ENCODE results near the gene CD48.
A peak's percentile ranks its signal among the peaks of the same experiment; 100 is the strongest.
"Not testable (repeated sequence)": the region's sequence is repeated elsewhere in the genome, so short reads cannot be mapped to it uniquely, and the experiment has no call there.

The CD48 gene

DNA sequence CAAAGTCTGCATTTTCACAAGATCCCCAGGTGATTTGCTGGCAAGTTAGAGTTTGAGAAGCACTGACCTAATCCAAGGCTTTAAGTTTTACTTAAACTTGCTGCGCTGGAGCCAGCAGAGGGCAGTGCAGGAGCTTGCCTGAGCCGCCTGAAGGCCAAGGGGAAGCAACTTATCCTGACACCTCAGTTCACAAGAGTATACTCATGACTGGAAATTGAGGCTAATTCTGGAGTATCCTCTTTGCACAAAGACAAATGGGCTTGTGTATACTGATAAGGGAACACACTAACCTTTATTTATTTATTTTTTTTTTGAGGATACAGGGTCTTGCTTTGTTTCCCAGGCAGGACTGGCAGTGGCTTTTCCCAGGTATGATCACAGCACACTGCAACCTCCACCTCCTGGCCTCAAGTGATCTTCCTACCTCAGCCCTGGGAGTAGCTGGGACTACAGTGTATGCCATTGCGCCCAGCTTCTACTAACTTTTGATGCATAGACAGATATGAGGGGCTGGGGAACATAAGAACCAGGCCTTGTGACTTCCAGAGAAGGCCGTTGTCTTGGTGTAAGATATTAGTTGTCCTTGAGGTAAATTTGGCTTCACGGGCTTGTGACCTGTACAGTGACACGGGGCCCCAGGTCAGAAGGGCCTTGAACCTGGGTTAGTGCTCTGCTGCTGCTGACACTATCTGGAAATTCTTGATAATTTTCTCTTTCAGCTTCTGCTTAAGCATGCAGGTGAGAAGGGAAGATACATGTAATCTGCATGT lies 35.8 kb downstream of the CD48 start:
- peak; percentile 45 for DNase-seq

DNA sequence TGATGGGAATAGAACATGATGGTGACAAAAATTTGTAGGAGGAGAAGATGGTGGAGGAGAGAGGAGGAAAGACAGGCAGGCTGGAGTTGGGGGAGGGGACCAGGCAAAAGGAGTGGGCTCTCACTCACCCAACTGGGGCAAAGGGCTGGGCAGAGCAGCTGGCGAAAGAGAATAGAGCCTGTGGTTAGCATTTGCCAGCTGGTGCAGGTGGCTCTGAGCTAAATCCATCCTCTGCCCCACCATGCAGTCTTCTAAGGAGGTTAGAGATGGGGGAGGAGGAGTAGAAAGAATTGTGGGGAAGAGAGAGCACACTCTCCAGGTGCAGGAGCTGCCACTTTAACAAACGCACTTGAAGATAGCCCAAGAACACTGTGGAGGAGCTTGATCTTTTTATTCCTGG lies 37.2 kb downstream of the CD48 start:
- no peak for DNase-seq

DNA sequence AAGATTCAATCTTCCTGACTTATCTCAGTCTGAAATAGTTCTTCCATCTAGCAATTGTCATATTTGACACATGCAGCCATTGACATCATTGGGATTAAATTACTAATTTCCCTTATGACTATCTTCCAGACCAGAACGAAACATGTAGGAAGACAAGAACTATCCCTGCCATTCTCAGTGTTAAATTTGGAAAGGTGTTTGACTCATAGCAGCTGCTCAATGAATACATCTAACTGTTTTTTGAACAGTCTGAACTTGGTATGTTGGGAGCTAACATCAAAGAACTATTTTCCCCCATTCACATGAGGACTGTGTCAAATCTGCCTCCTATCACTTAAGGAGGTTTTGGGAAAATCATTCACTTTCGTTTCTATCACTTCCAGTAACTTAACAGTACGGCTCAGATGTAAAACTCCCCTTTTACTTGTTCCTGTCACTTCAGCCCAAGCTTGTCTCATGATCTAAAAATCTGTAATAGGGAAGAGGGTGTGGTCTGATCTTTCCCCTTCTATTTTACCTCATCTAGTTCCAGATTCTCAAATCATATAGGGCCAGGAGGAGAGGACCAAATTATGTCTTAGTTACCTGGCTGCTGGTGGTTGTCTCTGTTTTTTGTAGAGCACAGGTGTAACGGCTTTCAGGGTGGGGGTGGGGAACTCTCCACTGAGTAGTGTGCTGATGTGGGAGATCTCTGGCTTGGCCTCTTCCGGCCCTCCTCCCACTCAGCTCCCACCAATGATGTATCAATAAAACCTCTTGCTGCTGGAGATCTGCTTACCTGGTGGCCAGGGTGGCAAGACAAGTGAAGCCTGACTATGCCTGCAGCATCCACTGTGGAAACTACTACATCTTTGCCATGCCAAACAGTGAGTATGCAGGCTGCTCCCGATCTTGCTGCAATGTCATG lies 38.6 kb downstream of the CD48 start:
- DNase-seq: no peak

DNA sequence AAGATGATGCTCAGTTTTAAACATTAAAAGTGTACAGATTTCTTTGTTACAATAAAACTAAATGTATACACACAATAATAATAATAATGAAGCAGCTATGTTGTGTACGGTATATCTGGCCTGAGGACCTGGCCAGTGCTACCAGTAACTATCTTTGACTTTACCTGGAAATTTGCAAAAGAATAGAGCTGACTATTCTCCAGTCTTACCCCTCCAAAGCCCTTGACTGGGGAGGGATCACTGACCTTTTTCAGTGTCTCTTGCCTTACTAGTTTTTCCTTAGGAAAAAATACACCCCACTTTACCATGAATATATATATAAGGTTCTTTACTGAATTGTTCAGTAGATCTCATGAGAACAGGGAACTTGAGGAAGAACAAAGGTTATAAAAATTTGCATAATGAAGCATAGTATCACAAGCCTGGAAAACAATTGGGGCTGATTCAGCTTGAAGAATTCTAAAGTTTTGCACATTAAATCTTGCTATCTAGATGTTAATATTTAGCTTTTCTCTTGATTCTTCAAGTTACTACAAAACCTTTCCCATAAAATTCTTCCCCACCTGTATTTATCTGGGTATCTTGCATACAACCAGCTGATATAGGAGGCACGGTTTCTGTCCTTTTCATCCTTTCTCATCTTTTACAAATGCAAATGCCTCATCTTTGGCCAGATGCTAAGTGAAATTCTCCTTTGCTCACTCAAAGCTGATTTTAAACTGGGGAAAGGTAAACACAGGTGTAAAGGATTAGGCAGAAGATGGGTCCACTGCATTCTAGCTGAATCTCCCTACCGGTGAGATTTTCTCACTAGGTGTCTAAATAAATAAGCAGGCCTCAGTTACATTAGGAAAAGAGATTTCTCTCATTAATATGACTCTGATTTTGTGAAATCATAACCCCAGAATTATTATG lies 39.8 kb downstream of the CD48 start:
- no peak for DNase-seq

DNA sequence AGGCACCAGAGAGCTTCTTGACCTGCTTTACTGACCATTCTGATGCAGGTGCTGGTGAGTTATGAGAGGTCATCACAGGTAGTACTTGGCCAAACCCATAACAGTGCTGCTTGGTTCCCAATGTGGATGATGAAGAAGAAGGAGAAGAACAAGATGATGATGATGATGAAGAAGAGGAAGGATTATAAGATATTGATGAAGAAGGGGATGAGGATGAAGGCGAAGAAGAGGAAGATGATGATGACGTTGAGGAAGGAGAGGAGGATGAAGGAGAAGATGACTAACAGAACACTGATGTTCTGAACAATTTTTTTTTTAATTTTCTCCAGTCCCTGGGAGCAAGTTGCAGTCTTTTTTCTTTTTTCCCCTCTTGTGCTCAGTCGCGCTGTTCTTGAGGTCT lies 40.9 kb downstream of the CD48 start:
- DNase-seq: no peak

DNA sequence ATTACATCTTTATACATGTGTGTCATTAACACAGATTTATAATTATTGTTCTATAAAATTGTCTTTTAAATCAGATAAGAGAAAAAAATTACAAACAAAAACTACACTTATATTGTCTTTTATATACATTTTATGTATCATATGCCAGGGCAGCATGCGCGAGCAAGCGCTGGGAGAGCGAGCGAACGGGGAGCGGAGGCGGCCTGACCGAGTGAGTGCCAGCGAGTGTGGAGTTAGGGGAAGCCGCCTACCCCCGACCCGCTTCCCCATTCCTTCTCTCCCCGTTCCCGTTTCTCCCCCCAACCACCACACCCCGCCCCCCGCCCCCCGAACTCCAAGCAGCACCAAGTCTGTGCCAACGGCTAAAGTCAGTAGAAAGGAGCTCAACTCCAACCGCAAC lies 41.8 kb downstream of the CD48 start:
- DNase-seq: no peak

DNA sequence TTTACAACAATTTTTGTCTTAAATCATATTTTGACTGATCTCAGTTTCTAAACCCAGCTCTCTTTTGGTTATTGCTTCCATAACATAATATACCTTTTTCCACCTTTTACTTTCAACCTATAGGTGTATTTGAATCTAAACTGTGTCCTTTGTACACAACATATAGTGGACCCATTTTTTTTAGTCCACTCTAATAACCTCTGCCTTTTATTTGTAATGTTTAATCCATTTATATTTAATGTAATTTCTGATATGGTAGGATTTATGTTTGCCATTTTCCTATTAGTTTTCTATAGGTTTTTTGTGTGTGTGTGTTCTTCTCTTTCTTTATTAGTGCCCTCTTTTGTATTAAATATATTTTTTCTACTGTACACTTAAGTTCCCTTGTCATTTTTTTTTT lies 42.3 kb downstream of the CD48 start:
- no peak for DNase-seq

DNA sequence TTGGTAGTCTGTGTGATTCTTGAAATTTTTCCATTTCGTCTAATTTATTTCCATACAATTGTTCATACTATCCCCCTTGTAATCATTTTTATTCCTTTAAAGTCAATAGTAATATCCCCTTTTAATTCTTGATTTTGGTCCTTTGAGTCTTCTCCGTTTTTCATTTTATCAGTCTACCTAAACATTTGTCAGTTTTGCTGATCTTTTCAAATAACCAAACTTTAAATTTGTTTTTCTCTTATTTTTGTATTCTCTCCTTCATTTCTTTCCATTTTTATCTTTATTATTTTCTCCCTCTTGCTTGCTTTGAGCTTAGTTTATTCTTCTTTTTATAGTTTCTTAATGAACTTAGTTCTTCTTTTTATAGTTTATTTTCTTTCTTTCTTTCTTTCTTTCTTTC lies 43.7 kb downstream of the CD48 start:
- no peak for DNase-seq

DNA sequence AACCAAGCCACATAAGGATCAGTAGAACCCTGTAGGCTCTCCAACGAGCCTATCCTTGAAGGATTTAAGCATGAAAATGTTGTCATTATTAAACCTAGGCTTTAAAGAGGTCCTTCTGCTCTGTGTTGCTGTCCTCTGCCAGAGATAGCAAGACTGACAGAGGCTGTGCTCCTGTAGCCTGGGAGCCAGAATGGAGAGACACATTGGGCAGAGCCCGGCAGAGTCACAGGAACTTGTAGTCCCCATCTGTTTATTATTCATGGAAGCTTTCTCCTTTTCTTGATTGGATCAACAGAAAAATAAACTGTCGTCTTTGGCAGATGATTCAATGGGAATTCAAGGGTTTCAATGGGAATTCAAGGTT lies 45.6 kb downstream of the CD48 start:
- DNase-seq: no peak

DNA sequence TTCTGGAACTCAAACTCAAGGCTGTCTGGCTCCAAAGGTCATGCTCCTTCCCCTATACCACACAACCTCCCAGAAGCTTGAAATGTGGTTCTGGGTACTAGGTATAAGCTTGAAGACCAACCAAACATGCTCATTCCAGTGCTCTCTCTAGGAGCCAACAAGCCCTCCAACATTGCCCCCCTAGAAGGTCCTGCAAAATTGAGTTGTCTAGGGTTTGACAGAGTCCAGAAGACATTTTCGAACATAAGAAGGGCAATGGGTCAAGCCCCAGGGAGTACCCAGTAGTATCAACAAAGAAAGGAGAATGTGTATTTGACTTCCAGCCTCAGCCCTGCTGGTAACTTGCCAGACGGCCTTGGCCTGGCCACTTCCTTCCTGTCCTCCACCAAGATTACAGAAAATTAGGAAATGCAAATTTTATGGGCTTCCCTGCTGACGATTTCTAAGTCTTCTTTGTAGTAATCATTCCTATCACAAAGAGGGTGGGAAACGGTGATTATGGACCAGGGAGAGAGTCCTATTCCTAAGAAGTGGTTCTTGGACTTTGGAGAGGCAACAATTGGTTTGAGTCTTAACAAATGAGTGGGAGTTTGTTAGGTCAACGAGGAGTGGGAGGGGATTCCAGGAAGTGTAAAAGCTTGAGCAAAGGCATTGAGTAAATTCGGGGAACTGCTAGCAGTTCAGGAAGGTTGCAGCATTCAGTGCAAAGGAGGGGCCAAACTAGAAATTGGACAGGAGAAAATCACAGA lies 46.1 kb downstream of the CD48 start:
- DNase-seq: no peak

DNA sequence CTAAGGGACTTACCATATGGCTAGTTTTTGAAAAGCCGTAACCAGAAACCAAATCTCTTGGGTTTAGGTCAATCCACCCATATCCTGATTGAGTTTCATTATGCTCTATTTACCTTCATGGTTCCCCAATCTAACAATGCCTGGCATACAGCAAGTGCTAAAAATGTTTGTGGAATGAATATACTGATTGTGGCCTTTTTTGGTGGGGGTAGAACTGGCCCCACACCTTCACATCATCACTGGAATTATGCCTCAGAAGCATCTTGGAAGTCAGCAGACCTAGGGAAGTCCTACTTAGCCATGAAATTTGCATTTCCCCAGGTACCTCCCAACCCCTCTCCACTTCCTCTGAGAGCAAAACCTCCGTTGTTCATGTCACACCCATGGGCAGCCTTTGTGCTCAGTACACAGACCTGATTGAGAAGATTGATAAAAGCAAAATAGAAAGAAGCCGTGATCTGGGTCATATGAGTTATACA lies 47.0 kb downstream of the CD48 start:
- DNase-seq: no peak

DNA sequence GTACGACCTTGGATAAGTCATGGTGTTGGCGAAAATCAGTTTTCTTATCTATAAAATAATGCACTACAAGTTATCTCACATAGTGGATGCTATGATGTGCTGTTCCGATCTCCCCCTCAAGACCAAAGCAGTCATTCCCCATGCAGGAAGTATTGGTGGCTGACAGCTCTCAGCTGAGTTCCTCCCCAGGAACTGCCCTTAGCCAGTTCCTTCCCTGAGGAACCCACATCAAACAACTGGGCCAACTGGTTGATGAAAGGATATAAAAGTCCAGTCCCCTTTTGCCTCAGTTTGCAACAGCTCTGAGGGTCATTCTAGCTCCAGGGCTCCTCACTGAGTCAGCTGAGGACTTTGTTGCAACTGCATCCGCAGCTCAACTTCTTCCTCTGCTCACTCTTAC lies 48.7 kb downstream of the CD48 start:
- no peak for DNase-seq

DNA sequence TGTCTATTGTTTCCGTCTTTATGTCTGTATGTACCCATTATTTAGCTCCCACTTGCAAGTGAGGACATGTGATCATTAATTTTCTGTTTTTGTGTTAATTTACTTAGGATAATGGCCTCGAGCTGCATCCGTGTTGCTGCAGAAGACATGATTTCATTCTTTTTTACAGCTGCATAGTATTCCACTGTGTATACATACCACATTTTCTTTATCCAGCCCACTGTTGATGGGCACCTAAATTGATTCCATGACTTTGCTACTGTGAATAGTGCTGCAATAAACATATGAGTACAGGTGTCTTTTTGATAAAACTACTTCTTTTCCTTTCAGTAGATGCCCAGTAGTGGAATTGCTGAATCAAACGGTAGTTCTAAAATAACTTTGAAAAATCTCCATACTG lies 52.1 kb downstream of the CD48 start:
- no peak for DNase-seq

DNA sequence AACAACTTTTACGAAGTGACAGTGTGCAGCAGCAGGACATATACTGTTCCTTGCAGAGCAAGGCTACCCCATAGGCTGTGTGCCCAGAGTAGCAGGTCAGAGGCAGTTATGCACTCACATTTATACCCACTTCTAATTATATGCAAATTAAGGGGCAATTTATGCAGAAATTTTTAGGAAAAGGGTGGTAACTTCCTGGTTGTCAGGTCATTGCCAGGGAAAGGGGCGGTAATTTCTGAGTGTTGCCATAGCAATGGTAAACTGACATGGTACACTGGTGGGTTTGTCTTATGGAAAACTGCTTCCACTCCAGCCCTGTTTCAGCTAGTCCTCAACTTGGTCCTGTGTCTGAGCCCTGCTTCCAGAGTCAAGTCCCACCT lies 52.8 kb downstream of the CD48 start:
- no peak for DNase-seq

DNA sequence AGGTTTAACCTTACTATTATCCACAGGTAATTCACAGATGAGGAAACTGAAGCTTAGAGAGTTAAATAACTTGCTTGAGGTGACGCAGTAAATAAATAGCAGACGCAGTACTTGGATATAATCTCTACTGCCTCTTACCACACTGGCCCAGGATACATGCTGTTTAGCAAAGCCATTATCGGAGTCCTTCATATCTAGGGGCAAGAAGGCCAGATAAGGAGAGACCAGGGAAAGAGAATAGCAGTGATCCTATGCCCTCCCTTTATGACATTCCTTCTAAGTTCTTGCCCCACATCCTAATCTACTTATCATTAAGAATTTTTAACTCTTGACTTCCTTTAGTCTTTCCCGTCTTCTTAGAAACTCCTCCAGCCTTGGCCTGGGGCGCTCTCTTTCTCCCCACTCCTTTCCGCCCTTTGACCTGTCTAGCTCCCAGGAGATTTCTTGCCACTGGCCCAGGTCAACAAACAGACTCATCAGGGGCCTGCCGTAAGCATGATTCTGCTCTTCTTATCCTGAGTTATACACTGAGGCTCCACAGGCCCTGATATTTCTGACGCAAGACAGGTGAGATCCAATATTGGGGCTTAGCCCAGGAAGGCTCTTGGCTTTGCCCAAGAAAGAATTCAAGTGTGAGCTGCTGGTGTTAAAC lies 53.3 kb downstream of the CD48 start:
- DNase-seq: no peak

DNA sequence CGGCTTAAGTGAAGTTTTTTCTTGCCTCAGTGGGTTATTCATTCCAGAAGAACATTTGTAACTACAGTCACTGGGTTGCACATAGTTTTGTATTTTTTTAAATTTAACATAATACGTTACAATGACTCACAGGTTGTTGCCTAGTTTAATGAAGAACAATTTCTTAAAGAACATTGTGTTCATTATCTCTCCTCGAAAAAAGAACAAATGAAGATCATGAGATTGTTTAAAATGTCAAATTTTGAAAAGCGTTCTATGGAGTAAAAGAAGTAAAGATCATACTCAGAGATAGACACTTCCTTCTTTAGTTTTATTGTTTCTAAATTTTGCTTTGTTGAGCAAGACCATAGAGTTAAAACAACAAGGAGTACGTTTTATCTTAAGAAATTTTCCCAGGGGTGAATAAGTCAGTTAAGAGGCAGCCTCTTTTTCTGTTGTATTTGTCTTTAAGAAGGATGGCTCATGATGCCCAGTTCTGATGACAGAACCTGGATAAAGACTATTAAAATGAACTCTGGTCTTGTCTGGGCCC lies 54.3 kb downstream of the CD48 start:
- DNase-seq: no peak

DNA sequence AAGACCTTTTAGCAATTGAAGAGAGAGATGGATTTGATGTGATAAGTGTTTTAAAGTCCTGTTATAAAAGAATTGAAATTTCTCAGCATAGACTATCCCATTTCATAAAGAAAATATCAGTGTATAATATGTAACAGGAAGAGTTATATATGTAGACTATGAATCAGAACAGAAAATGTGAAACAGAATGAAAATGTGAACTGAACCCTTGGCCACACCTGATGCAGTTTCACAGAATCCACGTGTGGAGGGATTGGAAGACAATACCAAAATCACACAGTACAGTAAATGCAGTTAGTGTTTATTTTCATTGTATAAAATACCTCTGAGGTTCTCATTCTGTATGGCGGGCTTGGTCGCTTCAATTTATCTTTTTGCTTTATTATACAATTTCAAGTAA lies 54.9 kb downstream of the CD48 start:
- DNase-seq: no peak

DNA sequence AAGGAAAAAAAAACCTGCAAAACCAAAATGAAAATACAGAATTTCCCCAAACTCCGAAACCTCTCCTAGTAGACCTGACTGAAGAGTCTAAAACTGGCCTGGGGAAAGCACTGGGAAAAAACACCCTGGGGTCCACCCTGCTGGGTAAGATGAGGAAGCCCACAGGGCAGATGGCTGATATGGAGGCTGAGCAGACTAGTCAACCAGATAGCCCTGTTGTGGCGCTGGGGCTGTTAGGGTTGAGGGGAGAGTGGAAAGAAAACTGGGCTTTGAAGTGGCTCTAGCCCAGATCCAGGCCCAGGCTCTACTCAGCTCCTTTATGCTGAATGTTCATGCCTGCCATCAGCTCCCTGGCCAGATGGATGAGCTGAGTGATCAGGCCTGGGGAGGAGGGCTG lies 58.0 kb downstream of the CD48 start:
- no peak for DNase-seq

DNA sequence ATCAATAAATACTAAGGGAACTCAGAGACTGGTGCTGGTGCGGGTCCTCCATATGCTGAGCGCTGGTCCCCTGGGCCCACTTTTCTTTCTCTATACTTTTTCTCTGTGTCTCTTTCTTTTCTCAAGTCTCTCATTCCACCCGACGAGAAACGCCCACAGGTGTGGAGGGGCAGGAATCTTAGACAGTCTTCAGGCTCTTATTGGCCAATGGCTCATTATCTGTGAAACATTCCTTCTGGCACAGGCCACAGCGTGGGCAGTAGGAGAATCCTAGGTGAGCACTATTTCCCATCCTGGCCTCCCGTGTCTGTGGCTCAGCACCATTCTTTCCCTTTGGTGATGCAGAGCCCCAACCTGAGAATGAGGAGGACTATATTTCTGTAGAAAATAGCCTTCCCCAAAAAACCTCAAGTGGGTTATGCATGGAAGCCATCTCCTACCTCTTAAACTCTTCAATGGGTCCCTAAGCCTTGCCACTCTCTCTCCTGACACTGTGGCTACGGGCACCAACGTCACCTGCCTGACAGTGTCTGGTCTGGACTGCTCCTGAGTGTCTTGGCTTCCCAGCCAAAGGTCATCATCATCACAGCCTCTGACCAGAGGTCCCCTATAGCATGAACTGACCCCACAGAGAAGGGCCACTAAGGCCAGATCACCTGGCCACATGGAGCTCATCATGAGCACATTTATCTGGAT lies 58.5 kb downstream of the CD48 start:
- no peak for DNase-seq

DNA sequence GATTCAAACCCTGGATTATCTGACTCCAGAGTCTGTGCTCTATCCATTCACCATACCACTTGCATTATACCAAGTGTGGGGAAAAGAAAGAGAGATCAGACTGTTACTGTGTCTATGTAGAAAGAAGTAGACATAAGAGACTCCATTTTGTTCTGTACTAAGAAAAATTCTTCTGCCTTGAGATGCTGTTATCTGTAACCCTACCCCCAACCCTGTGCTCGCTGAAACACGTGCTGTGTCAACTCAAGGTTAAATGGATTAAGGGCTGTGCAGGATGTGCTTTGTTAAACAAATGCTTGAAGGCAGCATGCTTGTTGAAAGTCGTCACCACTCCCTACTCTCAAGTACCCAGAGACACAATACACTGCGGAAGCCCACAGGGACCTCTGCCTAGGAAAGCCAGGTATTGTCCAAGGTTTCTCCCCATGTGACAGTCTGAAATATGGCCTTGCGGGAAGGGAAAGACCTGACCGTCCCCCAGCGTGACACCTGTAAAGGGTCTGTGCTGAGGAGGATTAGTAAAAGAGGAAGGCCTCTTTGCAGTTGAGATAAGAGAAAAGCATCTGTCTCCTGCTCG lies 59.5 kb downstream of the CD48 start:
- DNase-seq: not testable (repeated sequence)
